CD8-positive, alpha-beta memory T cell (primary cell): ENCODE results near the gene PAFAH1B1. TPM values are rescaled to one million over a fixed set of nuclear protein-coding genes. Genes with fewer than 3 reads are reported as not detected.

ENCODE experiments used
- CTCF ChIA-PET: fragments of 350-600 bp; sonication (Branson Sonifier 250); formaldehyde crosslinking; loops from one replicate; lab custom pipeline; 2021; ENCODE audit warnings: antibody characterized with exemption; lab: Charles Lee
- POLR2A ChIA-PET: fragments of 350-600 bp; sonication (Branson Sonifier 250); formaldehyde crosslinking; loops from one replicate; lab custom pipeline; 2021; ENCODE audit warnings: antibody characterized with exemption; lab: Charles Lee
- DNase-seq, 5 donors: peaks; one replicate each; pipeline versions ENCODE4 v3.0.0 to v3.0.0-alpha.2; 2020 to 2022; ENCODE audit warnings: mixed read lengths in 1 of 5
- H3K27ac ChIP-seq: one replicate; pipeline ENCODE4 v1.7.0; 2013; ENCODE audit warnings: low read depth, mild to moderate bottlenecking, low read length, moderate library complexity
- H3K27me3 ChIP-seq: 2 replicates; pipeline ENCODE4 v1.7.0; 2013; ENCODE audit warnings: low read length, mild to moderate bottlenecking; ENCODE audit not compliant: insufficient read depth, poor library complexity, severe bottlenecking
- H3K36me3 ChIP-seq: 2 replicates; pipeline ENCODE4 v1.7.0; 2013; ENCODE audit warnings: mild to moderate bottlenecking, low read length, moderate library complexity; ENCODE audit not compliant: insufficient read depth
- H3K4me1 ChIP-seq: 2 replicates; pipeline ENCODE4 v1.7.0; 2013; ENCODE audit warnings: mild to moderate bottlenecking, low read length, moderate library complexity; ENCODE audit not compliant: insufficient read depth
- H3K4me3 ChIP-seq: 2 replicates; pipeline ENCODE4 v1.7.0; 2013; ENCODE audit warnings: mild to moderate bottlenecking, low read length
- H3K9me3 ChIP-seq: 2 replicates; pipeline ENCODE4 v1.7.0; 2013; ENCODE audit warnings: mild to moderate bottlenecking, low read length
- H3K27ac Mint-ChIP-seq, 8 donors: one replicate each; pipeline ENCODE4 v1.8.0; 2020 to 2021; ENCODE audit warnings: mixed read lengths in 8 of 8, mild to moderate bottlenecking in 6 of 8, inconsistent platforms in 3 of 8, moderate library complexity in 3 of 8
- H3K27me3 Mint-ChIP-seq, 2 donors: one replicate each; pipeline ENCODE4 v1.8.0; 2020 to 2021; ENCODE audit warnings: mixed read lengths in 2 of 2, mild to moderate bottlenecking in 1 of 2, moderate library complexity in 1 of 2
- H3K36me3 Mint-ChIP-seq, 3 donors: one replicate each; pipeline ENCODE4 v1.8.0; 2020 to 2021; ENCODE audit warnings: mixed read lengths in 3 of 3, inconsistent platforms in 1 of 3, mild to moderate bottlenecking in 1 of 3
- H3K4me1 Mint-ChIP-seq, 3 donors: one replicate each; pipeline ENCODE4 v1.8.0; 2020 to 2021; ENCODE audit warnings: mixed read lengths in 3 of 3, inconsistent platforms in 1 of 3, mild to moderate bottlenecking in 1 of 3
- H3K4me3 Mint-ChIP-seq, 7 donors: one replicate each; pipeline ENCODE4 v1.8.0; 2020 to 2021; ENCODE audit warnings: mixed read lengths in 7 of 7, mild to moderate bottlenecking in 6 of 7, moderate library complexity in 4 of 7, inconsistent platforms in 2 of 7
- H3K9me3 Mint-ChIP-seq, 5 donors: one replicate each; pipeline ENCODE4 v1.8.0; 2020 to 2022; ENCODE audit warnings: mixed read lengths in 5 of 5, mild to moderate bottlenecking in 3 of 5, moderate library complexity in 2 of 5, inconsistent platforms in 1 of 5
- polyA plus RNA-seq: library from polyadenylated mRNA; unstranded; fragments of 300-500 nt; fragmentation: Illumina TruSeq; gene quantifications from one replicate; pipeline ENCODE4 v1.2.3, GENCODE V29; 2021
- total RNA-seq, 2 experiments: library from RNA; stranded (reverse); gene quantifications; one replicate each; pipeline ENCODE4 v1.2.3, GENCODE V29; 2021

Gene PAFAH1B1
- total and polyA plus RNA-seq, 3 experiments from 2014 or later = 13.2 to 168 (median 159) TPM

DNA sequence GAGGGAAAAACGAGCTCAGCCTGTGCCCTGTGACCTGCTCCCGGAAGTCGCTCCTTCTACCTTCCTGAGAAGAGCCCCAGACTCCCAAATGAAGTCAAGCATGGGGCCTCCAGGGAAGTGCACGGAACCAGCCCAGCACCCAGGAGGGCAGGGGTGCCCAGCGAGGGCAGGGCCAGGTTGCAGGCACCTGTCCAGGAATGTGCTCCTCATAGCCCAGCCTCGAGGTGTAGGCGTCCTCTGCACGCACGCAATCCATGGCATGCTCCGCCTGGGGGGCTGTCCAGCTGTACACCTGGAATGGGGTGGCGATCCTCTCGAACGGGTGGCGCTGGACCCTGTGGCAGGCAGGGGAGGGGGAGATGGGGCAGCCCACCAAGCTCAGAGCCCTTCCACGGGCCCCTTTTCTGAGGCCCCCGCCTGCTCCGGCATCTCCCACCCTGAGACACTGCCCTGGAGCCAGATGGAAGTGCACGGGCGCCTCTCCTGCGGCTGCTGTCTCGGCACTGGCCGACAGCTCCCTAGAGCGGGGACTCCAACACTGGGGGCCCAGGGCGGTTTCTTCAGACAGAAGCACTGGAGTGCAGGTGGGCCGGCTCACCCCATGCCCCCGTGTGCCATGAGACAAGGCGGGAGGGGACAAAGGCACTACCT lies 107.2 kb downstream of the PAFAH1B1 start:
- Mint-ChIP-seq H3K9me3 (no peaks in the 10 kb centered on the region), H3K4me1 (peaks cover 3 to 5% (median 4%) of the 10 kb centered on the region in 3 donors), H3K27me3 (no peaks in the 10 kb centered on the region), H3K36me3 (peaks cover 0 to 72% (median 0%) of the 10 kb centered on the region in 3 donors), H3K27ac (no peak overlapping the region), H3K4me3 (no peak overlapping the region)
- DNase-seq = peak in 1 of 5 donors; percentile 35
- Histone ChIP-seq H3K27me3 (no peaks in the 10 kb centered on the region), H3K36me3 (no peaks in the 10 kb centered on the region), H3K9me3 (no peaks in the 10 kb centered on the region), H3K4me1 (no peaks in the 10 kb centered on the region), H3K27ac (no peak overlapping the region), H3K4me3 (no peak overlapping the region)
- POLR2A ChIA-PET = no interaction called here
- CTCF ChIA-PET = interaction anchor here (0.9 kb wide), 1 partner anchor 9 kb away, joined by 3 read pairs; no protein-coding TSS in a partner anchor

DNA sequence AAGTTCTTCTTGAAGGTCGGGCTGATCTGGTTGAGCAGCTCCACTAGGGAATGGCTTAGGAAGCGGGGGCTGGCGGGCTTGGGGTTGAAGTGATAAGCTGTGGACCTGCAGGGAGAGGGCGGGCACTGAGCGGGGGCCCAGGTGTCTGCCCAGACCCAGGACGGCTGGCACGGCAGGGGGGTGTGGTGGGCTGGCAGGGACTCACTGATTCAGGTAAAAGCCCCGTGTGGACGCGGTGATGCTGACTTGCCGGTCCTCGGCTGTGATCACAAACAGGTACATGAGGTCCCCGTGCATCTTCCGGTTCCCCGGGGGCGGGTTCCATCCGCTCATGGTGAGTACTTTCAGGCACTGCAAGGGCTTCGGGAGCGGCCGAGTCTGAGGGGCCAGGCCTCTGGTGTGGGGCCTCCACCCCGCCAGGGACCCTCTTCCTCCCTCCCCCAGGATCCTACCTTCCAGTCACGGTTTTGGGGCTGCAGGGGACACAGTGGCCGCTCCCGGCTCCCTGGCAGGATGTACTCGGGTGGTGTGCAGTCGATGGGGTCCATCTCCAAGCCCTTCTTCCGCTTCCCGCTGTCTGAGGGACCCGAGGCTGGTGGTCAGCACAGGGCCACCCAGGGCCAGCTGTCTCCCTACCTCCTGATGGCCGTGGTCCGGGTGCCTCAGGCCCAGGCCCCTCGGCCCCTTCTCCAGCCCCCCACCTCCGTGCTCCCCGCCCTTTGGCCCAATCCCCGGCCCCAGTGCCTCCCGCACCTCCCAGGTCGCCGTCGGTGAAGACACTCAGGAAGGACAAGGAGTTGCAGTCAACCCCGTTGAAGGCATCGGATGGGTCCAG lies 107.9 kb downstream of the PAFAH1B1 start:
- ChIA-PET CTCF (interaction anchor here (0.9 kb wide), 1 partner anchor 9 kb away, joined by 3 read pairs; no protein-coding TSS in a partner anchor), POLR2A (no interaction called here)
- no peak for DNase-seq
- Histone ChIP-seq H3K27ac (no peak overlapping the region), H3K9me3 (no peaks in the 10 kb centered on the region), H3K4me1 (no peaks in the 10 kb centered on the region), H3K36me3 (no peaks in the 10 kb centered on the region), H3K27me3 (no peaks in the 10 kb centered on the region), H3K4me3 (no peak overlapping the region)
- Mint-ChIP-seq H3K4me1 (peaks cover 5 to 6% (median 6%) of the 10 kb centered on the region in 3 donors), H3K9me3 (no peaks in the 10 kb centered on the region), H3K4me3 (no peak overlapping the region), H3K27ac (no peak overlapping the region), H3K27me3 (no peaks in the 10 kb centered on the region), H3K36me3 (peaks cover 0 to 73% (median 0%) of the 10 kb centered on the region in 3 donors)

DNA sequence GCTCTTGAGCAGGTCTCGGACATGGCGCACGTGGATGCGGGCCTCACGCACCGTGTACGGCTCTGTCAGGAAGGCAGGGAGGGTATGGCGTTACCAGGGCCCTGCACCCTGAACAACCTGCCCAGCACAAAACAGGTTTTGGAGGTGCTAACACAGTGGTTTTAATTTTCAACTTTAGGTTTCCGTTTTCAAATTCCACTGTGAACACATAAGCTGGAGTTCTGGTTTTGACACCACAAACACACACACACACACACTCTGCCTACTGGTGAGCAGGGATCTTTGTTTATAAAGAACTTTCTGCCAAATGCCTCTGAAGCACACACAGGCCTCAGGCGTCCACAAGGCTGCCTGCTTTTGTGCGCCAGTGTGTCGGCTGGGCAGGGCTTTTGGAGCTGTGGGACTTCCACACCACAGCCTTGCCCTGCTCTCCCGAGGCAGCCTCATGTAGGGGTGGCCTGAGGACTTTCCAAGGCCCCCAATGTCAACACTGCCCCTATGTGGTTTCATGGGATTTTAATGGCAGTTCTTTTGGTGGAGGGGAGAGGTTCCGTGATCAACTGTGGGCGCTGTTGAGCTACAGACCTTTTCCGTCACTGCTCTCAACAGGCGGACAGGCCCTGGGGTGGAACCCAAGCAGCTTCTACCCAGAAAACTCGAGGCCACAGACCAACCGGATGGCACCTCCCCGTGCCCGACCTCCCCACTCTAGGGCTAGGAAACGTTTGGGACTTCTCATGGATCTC lies 108.7 kb downstream of the PAFAH1B1 start:
- ChIA-PET POLR2A (no interaction called here), CTCF (interaction anchor here (0.9 kb wide), 1 partner anchor 136 kb away, joined by 3 read pairs; no protein-coding TSS in a partner anchor)
- H3K9me3 ChIP-seq = no peaks in the 10 kb centered on the region
- no peaks in the 10 kb centered on the region for H3K4me1 ChIP-seq
- Mint-ChIP-seq H3K4me3 (no peak overlapping the region), H3K27ac (peak overlapping the region in 2 of 8 donors; percentile 29 to 30), H3K36me3 (peaks cover 0 to 68% (median 0%) of the 10 kb centered on the region in 3 donors), H3K4me1 (peaks cover 6 to 10% (median 9%) of the 10 kb centered on the region in 3 donors), H3K9me3 (no peaks in the 10 kb centered on the region), H3K27me3 (no peaks in the 10 kb centered on the region)
- DNase-seq = no peak
- H3K27ac ChIP-seq = no peak overlapping the region
- H3K27me3 ChIP-seq = no peaks in the 10 kb centered on the region
- no peak overlapping the region for H3K4me3 ChIP-seq
- H3K36me3 ChIP-seq = no peaks in the 10 kb centered on the region

DNA sequence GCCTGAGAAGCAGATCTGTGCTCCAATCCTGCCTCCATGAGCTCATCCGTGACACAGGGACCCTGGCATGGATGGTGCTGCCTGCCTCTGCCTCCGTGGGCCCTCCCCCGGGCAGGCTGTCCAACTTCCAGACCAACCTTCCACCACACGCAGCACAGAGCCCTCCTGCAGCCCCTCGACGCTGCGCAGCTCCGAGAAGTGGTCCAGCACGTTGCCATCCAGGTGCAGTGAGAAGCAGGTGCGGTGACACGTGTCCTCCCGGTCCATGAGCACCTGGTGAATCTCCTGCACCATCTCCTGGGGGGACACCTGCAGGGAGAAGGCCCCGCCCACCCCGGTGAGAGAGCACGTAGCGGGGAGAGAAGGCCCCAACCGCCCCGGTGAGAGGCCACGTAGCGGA lies 109.7 kb downstream of the PAFAH1B1 start:
- H3K27me3 Mint-ChIP-seq = no peaks in the 10 kb centered on the region
- Histone ChIP-seq H3K9me3 (no peaks in the 10 kb centered on the region), H3K36me3 (no peaks in the 10 kb centered on the region), H3K27ac (no peak overlapping the region), H3K4me3 (no peak overlapping the region), H3K4me1 (no peaks in the 10 kb centered on the region), H3K27me3 (no peaks in the 10 kb centered on the region)
- H3K36me3 Mint-ChIP-seq = peaks cover 0 to 60% (median 0%) of the 10 kb centered on the region in 3 donors
- no peak overlapping the region for H3K4me3 Mint-ChIP-seq
- H3K9me3 Mint-ChIP-seq = no peaks in the 10 kb centered on the region
- H3K4me1 Mint-ChIP-seq = peaks cover 6 to 11% (median 9%) of the 10 kb centered on the region in 3 donors
- ChIA-PET POLR2A (no interaction called here), CTCF (interaction anchor here (0.9 kb wide), 1 partner anchor 135 kb away, joined by 3 read pairs; no protein-coding TSS in a partner anchor)
- DNase-seq = no peak
- H3K27ac Mint-ChIP-seq = peak overlapping the region in 3 of 8 donors; percentile 21 to 78 (median 22)

DNA sequence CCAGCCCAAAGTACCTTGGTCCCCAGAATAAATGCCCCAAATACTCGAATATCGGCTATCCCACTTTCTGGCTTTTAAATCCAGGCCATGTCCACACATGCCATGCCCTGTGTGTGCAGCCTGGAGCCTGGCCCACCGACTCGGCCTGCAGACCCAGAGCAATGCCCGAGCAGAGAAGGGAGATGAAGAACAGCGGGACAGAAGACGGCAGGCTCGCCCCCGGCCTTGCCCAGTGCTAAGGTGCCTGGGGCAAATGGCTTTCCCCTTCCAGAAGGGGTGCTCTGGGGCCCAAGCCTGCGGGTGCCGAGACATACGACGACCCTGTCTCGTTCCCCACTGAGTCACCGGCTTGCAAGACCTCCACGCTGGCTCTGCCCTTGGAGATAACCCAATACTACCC lies 110.2 kb downstream of the PAFAH1B1 start:
- Histone ChIP-seq H3K4me3 (no peak overlapping the region), H3K36me3 (no peaks in the 10 kb centered on the region), H3K27ac (no peak overlapping the region), H3K4me1 (no peaks in the 10 kb centered on the region), H3K27me3 (no peaks in the 10 kb centered on the region), H3K9me3 (no peaks in the 10 kb centered on the region)
- DNase-seq = no peak
- peaks cover 0 to 56% (median 0%) of the 10 kb centered on the region in 3 donors for H3K36me3 Mint-ChIP-seq
- H3K4me3 Mint-ChIP-seq = no peak overlapping the region
- H3K27me3 Mint-ChIP-seq = no peaks in the 10 kb centered on the region
- no peaks in the 10 kb centered on the region for H3K9me3 Mint-ChIP-seq
- ChIA-PET CTCF (no interaction called here), POLR2A (no interaction called here)
- peaks cover 11 to 16% (median 13%) of the 10 kb centered on the region in 3 donors for H3K4me1 Mint-ChIP-seq
- H3K27ac Mint-ChIP-seq = peak overlapping the region in 2 of 8 donors; percentile 21 to 22

DNA sequence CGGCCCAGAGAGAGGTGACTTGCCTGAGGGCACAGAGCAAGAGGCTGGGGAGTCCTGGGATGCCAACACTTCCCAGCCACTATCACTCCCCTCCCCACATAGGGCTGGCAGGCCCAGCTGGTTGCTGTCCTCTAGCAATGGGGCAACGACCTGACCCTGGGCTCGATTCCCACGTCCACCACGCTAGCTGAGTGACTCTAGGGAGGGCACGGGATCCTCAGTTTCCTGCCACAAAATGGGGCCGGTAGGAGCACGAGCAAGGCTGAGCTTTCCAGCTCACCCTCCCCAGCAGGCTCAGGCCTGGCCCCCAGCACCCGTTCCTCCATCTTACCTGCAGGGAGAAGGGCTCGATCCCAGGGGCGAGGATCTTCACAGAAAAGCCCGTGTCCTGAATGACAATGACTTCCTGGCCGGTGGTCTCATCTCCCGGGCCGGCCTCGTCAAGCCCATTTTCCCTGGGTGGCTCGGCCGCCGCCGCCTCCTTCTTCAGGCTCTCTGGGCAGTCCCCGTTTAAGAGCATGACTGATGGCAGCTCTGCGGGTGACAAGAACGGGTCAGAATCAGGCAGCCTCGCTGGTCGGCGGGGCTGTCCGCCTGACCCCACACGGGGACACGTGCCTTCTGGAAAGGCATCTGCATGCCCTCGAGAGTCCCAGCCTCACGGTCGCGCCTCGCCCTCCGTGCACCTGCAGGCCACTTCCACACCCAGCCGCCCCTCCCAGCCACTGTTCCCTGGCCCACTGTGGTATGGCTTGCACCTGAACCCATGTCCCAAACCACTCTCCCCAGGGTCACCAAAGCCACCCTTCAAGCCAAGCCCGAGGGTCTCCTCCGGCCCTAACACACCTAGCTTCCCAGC lies 110.8 kb downstream of the PAFAH1B1 start:
- H3K27ac ChIP-seq = no peak overlapping the region
- H3K4me1 Mint-ChIP-seq = peaks cover 16 to 22% (median 17%) of the 10 kb centered on the region in 3 donors
- H3K4me3 ChIP-seq = no peak overlapping the region
- no peak for DNase-seq
- peaks cover 0 to 52% (median 0%) of the 10 kb centered on the region in 3 donors for H3K36me3 Mint-ChIP-seq
- no peaks in the 10 kb centered on the region for H3K9me3 Mint-ChIP-seq
- no peak overlapping the region for H3K4me3 Mint-ChIP-seq
- POLR2A ChIA-PET = no interaction called here
- CTCF ChIA-PET = no interaction called here
- H3K9me3 ChIP-seq = no peaks in the 10 kb centered on the region
- peaks cover 5% of the 10 kb centered on the region for H3K4me1 ChIP-seq
- H3K36me3 ChIP-seq = no peaks in the 10 kb centered on the region
- H3K27me3 Mint-ChIP-seq = no peaks in the 10 kb centered on the region
- H3K27me3 ChIP-seq = no peaks in the 10 kb centered on the region
- H3K27ac Mint-ChIP-seq = no peak overlapping the region

DNA sequence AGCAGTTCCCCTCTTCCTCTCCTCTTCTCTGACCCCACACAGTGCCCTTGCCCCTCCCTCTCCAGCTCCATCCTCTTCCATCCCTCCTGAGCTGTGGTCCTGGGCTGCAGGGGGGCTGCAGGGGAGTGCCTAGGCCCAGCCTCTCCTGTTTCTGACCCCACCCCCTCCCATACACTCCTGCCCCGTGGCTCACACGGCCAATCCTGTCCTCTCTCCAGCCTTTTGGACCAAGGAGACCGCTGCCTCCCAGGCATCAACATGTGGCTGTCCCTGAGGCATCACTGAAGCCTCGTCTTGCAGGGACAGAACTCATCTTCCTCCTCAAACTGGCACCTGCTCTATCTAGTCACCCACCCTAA lies 111.4 kb downstream of the PAFAH1B1 start:
- Histone ChIP-seq H3K9me3 (no peaks in the 10 kb centered on the region), H3K27ac (no peak overlapping the region), H3K36me3 (no peaks in the 10 kb centered on the region), H3K27me3 (no peaks in the 10 kb centered on the region), H3K4me3 (no peak overlapping the region), H3K4me1 (peaks cover 11% of the 10 kb centered on the region)
- CTCF ChIA-PET = no interaction called here
- H3K4me3 Mint-ChIP-seq = no peak overlapping the region
- H3K4me1 Mint-ChIP-seq = peaks cover 22 to 28% (median 23%) of the 10 kb centered on the region in 3 donors
- peaks cover 0 to 47% (median 0%) of the 10 kb centered on the region in 3 donors for H3K36me3 Mint-ChIP-seq
- no peaks in the 10 kb centered on the region for H3K9me3 Mint-ChIP-seq
- no peaks in the 10 kb centered on the region for H3K27me3 Mint-ChIP-seq
- DNase-seq = no peak
- POLR2A ChIA-PET = no interaction called here
- peak overlapping the region in 4 of 8 donors; percentile 10 to 67 (median 49) for H3K27ac Mint-ChIP-seq
